Measurements from ENCODE around the gene DGCR8. TPM values are rescaled to one million over a fixed set of nuclear protein-coding genes. Genes with fewer than 3 reads are reported as not detected.

The DGCR8 gene
- total RNA-seq, 4 donors from 2014 or later: 9.8 to 27.9 (median 14.7) TPM

GRCh38 chr22:20069331-20070042 lies 10.6 kb upstream of the DGCR8 start:
- TF ChIP-seq, protein P1, sequence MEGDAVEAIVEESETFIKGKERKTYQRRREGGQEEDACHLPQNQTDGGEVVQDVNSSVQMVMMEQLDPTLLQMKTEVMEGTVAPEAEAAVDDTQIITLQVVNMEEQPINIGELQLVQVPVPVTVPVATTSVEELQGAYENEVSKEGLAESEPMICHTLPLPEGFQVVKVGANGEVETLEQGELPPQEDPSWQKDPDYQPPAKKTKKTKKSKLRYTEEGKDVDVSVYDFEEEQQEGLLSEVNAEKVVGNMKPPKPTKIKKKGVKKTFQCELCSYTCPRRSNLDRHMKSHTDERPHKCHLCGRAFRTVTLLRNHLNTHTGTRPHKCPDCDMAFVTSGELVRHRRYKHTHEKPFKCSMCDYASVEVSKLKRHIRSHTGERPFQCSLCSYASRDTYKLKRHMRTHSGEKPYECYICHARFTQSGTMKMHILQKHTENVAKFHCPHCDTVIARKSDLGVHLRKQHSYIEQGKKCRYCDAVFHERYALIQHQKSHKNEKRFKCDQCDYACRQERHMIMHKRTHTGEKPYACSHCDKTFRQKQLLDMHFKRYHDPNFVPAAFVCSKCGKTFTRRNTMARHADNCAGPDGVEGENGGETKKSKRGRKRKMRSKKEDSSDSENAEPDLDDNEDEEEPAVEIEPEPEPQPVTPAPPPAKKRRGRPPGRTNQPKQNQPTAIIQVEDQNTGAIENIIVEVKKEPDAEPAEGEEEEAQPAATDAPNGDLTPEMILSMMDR (IDR thresholded peaks at IDR 0.05; ENCODE audit: low read depth): no peak

GRCh38 chr22:20071524-20071972 lies 8.5 kb upstream of the DGCR8 start:
- TF ChIP-seq, protein P1 (IDR thresholded peaks at IDR 0.05; ENCODE audit: low read depth): no peak

DNA sequence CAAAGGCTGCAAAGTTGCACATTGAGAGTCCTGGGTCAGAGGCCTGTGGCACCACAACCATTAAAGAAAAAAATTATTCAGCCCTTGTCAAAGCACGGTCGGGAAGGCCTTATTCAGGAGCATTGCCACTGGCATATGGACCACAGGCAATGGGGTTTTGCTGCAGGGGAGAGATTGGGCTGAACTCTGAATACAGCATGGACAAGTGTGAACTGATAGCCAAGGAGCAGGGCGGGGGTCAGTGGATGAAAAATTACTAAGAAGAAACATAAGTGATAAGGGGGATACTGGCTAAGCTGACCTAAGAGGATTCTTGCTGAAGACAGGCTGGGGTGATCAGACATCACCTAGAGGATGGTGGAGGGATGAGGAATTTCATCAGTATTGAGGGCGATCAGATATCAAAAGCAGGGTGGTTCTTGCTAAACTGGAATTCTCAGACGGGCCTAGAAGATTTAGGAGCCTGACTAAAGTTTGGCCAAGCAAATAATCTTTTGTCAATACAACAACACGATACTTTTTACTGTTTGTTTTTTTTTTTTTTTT lies 3.3 kb upstream of the DGCR8 start:
- TF ChIP-seq, protein P1 (IDR thresholded peaks at IDR 0.05; ENCODE audit: low read depth): no peak

- TF ChIP-seq, protein P1 (IDR thresholded peaks at IDR 0.05; ENCODE audit: low read depth): no peak
These were observed 369 bp downstream of the DGCR8 start for GRCh38 chr22:20080445-20080775.

GRCh38 chr22:20080776-20081654 lies 974 bp downstream of the DGCR8 start:
- TF ChIP-seq, protein P1 (IDR thresholded peaks at IDR 0.05; ENCODE audit: low read depth): no peak

- TF ChIP-seq, protein P1 (IDR thresholded peaks at IDR 0.05; ENCODE audit: low read depth): no peak
These were observed 3.3 kb downstream of the DGCR8 start for GRCh38 chr22:20083157-20083890.

All from subcutaneous adipose tissue (tissue), 4 donors.